GM13977 (cell line): ENCODE measurements around the gene SLC48A1.

Experiments
- DNase-seq: peaks from one replicate; pipeline ENCODE4 v3.0.0; 2012; ENCODE audit warnings: low spot score
- in situ Hi-C: fragments of 300-500 bp; cut with MboI; formaldehyde crosslinking; loops from one replicate; pipeline ENCODE4 v1.12.0; 2022; ENCODE audit warnings: low sequenced_read_pairs, low pct_unique_long_range_greater_than_20kb, mixed read lengths, inconsistent platforms; ENCODE audit not compliant: unreplicated experiment
- TF ChIP-seq, protein P1 (sequence below): IDR thresholded peaks from 2 replicates; pipeline ENCODE4 v1.5.1; 2012; ENCODE audit warnings: mild to moderate bottlenecking, control low read depth; ENCODE audit not compliant: insufficient read depth; ENCODE audit errors: extremely low read depth, missing control alignments

Gene SLC48A1

GRCh38 chr12:47783821-47784819 lies 11.1 kb downstream of the SLC48A1 start:
- in situ Hi-C loops: no loop called here
- no peak for DNase-seq
- TF ChIP-seq, protein P1, sequence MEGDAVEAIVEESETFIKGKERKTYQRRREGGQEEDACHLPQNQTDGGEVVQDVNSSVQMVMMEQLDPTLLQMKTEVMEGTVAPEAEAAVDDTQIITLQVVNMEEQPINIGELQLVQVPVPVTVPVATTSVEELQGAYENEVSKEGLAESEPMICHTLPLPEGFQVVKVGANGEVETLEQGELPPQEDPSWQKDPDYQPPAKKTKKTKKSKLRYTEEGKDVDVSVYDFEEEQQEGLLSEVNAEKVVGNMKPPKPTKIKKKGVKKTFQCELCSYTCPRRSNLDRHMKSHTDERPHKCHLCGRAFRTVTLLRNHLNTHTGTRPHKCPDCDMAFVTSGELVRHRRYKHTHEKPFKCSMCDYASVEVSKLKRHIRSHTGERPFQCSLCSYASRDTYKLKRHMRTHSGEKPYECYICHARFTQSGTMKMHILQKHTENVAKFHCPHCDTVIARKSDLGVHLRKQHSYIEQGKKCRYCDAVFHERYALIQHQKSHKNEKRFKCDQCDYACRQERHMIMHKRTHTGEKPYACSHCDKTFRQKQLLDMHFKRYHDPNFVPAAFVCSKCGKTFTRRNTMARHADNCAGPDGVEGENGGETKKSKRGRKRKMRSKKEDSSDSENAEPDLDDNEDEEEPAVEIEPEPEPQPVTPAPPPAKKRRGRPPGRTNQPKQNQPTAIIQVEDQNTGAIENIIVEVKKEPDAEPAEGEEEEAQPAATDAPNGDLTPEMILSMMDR: no peak

- TF ChIP-seq, protein P1: no peak
- DNase-seq: no peak
- in situ Hi-C loops: no loop called here
Observed at GRCh38 chr12:47785036-47785886, 12.2 kb downstream of the SLC48A1 start.

GRCh38 chr12:47785887-47786661 lies 13.0 kb downstream of the SLC48A1 start:
- in situ Hi-C loops: no loop called here
- TF ChIP-seq, protein P1: no peak
- DNase-seq: no peak

GRCh38 chr12:47786662-47787280 lies 13.7 kb downstream of the SLC48A1 start:
- DNase-seq: no peak

DNA sequence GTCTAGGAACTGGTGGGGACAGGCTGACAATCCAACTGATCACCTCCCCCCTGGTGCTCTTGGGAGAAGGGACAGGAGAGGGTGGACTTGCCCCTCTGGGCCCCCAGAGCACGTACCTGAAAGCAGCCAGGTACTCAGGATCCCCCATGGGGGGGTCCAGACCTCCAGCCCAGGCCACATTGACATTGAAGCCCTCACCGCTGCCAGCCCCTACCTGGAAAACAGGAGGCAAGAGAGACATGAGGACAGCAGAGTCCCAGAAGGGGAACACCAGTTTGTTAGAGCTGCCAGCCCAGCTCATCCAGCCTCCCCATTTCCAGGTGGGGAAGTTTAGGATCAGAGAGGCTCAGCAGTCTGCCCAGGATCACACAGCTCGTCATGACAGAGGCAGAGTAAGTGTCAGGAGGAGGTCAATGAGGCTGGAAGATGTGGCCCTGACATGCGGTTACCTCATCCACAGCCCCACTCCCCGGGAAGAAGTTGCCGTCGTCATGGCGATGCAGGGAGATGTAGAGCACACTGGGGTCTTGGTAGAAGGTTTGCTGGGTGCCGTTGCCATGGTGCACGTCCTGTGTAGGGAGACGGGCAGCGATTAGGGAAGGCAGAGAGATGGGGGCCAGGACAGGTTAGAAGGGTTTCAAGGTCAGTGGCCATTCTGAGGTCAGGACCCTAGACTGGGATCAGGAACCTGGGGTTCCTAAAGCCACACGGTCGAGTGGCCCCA lies 14.7 kb downstream of the SLC48A1 start:
- DNase-seq: no peak
- TF ChIP-seq, protein P1: no peak
- in situ Hi-C loops: no loop called here

More at GRCh38 chr12:47786662-47787280, 13.7 kb downstream of the SLC48A1 start:
- in situ Hi-C loops: no loop called here
- TF ChIP-seq, protein P1: no peak
